K562 treated with DMSO at 1 percent for 48 hours (cell line): ENCODE results near the gene PCDHA6. TPM values are rescaled to one million over a fixed set of nuclear protein-coding genes. Genes with fewer than 3 reads are reported as not detected.

Experiments
- total RNA-seq: library from RNA; unstranded; fragments of 300-600 nt; gene quantifications from 2 replicates; pipeline ENCODE4 v1.2.3, GENCODE V29; 2022; ENCODE audit warnings: low replicate concordance; ENCODE audit errors: extremely low read depth

Gene PCDHA6
- not detected in 2 replicates for total RNA-seq

DNA sequence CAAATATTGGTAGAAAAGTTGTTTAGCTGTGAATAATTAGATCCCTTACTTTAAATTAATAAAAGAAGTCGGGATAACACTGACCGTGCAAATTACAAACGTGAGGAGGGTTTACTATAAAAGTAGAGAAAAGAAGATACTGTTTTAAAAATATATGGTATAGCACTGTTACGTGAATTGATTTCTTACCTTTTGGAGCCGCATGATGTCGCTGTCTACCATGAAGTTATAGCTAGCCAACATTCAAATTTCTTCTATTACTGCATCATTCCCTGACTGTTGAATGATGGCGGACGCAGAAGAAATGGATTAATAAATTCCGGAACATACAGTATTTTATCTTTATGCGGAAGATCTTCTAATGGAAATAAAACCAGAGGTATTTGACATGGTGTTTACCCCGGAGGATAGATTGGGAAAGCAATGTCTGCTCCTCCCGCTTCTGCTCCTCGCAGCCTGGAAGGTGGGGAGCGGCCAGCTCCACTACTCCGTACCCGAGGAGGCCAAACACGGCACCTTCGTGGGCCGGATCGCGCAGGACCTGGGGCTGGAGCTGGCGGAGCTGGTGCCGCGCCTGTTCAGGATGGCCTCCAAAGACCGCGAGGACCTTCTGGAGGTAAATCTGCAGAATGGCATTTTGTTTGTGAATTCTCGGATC is at the start of gene PCDHA6:
Gene PCDHA6 (plus strand): TSS at position 257 of the 658 bp plus-strand sequence. CDS start 132 bp downstream, at position 389.

DNA sequence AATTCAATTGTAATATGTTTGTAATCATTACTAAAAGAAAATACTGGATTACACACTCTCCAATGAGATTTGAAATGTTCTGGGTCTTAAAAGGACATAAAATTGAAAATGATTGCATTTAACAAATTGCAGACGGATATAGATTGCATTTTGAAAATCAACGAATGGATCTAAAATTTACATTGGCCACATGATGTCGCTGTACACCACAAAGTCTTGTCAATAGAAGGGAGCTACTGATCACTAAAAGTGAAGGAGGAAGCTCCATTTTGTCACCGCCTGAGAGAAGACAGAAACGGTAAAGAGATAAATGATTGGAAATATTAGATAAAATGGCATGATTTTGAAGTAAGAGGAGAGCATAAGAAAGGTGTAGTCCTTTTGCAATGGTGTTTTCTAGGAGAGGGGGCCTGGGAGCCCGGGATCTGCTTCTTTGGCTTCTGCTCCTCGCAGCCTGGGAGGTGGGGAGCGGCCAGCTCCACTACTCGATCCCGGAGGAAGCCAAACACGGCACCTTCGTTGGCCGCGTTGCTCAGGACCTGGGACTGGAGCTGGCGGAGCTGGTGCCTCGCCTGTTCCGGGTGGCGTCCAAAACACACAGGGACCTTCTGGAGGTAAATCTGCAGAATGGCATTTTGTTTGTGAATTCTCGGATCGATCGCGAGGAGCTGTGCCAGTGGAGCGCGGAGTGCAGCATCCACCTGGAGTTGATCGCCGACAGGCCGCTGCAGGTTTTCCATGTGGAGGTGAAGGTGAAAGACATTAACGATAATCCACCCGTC is 41.7 kb upstream of the PCDHA6 start, which contains the start of gene PCDHA1:
Gene PCDHA1 (plus strand): TSS at position 236 of the 782 bp plus-strand sequence.

DNA sequence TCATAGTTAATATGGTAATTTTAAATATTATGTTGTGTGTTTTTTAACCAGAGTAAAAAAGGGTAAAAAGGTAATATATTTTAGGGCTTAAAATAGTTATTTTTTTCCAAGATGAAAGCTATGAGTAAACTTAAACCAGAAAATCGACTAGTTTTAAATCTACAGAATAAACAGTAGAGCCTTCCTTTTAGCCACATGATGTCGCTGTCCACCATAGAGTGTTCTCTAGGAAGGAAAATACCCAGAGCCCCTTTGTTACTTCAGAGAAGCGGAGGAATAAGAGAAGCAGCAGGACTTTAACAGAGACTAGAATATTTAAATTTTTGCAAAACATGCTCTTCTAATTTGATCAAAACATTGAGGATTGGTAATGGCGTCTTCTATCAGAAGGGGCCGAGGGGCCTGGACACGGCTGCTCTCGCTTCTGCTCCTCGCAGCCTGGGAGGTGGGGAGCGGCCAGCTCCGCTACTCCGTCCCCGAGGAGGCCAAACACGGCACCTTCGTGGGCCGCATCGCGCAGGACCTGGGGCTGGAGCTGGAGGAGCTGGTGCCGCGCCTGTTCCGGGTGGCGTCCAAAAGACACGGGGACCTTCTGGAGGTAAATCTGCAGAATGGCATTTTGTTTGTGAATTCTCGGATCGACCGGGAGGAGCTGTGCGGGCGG is 33.0 kb upstream of the PCDHA6 start, which contains the start of gene PCDHA2:
Gene PCDHA2 (plus strand): TSS at position 258 of the 664 bp plus-strand sequence.

GRCh38 chr5:140800816-140801493 is 26.8 kb upstream of the PCDHA6 start, which contains the start of gene PCDHA3:
PCDHA3 (plus strand) TSS chr5:140801057.

GRCh38 chr5:140806834-140807775 is 20.7 kb upstream of the PCDHA6 start, which contains the start of gene PCDHA4:
PCDHA4 (plus strand) TSS chr5:140807068.

GRCh38 chr5:140821375-140822280 is 6.1 kb upstream of the PCDHA6 start, which contains the start of gene PCDHA5:
PCDHA5 (plus strand) TSS chr5:140821613.

DNA sequence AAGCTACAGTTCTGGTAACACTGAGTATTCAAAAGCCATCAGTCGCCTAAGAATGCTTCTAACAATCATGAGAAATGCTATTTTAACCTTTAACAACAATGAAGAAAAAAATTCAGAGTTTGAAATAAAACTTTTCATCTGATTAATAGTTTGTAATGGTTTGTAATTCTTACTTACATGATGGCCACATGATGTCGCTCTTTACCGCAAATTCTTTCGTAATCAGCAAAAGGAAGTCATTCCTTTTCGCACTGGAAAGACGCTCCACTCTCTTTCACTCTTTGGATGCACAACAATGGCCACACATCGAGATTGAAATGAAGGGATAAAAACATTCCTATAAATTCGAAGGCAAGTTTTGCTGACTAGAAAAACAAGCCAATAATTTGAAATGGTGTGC is 6.2 kb downstream of the PCDHA6 start, which contains the start of gene PCDHA7:
Gene PCDHA7 (plus strand): TSS at position 277 of the 400 bp plus-strand sequence. CDS start 115 bp downstream, at position 392.

GRCh38 chr5:140840978-140841962 is 13.5 kb downstream of the PCDHA6 start, which contains the start of gene PCDHA8:
PCDHA8 (plus strand) TSS chr5:140841187; CDS start chr5:140841322, 135 bp downstream.

GRCh38 chr5:140848139-140849102 is 20.7 kb downstream of the PCDHA6 start, which contains the start of gene PCDHA9:
PCDHA9 (plus strand) TSS chr5:140848382; CDS start chr5:140848496, 114 bp downstream.

GRCh38 chr5:140855772-140856674 is 28.3 kb downstream of the PCDHA6 start, which contains the start of gene PCDHA10:
PCDHA10 (plus strand) TSS chr5:140855897; CDS start chr5:140856049, 152 bp downstream.

DNA sequence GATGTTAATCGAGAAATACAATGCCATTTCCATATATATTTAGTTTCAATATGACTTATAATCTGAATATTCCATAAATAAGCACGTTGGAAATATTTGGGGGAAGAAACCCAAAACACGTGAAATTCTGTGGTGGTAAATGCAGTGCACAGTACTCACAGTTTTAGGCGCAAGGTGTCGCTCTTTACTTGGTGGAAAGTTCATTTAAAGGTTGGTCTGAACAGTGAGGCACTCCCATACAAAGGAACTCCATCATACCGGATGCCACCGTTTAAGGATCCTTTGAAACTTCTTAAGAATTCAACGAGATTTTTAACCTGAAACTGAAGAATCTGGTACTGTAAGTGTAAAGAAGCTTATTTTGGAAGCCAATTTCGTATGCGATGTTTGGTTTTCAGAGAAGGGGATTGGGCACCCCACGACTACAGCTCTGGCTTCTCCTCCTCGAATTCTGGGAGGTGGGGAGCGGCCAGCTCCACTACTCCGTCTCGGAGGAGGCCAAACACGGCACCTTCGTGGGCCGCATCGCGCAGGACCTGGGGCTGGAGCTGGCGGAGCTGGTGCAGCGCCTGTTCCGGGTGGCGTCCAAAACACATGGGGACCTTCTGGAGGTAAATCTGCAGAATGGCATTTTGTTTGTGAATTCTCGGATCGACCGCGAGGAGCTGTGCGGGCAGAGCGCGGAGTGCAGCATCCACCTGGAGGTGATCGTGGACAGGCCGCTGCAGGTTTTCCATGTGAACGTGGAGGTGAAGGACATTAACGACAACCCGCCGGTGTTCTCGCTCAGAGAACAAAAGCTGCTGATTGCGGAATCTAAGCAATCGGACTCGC is 41.2 kb downstream of the PCDHA6 start, which contains the start of gene PCDHA11:
Gene PCDHA11 (plus strand): TSS at position 237 of the 834 bp plus-strand sequence. CDS start 147 bp downstream, at position 384.

DNA sequence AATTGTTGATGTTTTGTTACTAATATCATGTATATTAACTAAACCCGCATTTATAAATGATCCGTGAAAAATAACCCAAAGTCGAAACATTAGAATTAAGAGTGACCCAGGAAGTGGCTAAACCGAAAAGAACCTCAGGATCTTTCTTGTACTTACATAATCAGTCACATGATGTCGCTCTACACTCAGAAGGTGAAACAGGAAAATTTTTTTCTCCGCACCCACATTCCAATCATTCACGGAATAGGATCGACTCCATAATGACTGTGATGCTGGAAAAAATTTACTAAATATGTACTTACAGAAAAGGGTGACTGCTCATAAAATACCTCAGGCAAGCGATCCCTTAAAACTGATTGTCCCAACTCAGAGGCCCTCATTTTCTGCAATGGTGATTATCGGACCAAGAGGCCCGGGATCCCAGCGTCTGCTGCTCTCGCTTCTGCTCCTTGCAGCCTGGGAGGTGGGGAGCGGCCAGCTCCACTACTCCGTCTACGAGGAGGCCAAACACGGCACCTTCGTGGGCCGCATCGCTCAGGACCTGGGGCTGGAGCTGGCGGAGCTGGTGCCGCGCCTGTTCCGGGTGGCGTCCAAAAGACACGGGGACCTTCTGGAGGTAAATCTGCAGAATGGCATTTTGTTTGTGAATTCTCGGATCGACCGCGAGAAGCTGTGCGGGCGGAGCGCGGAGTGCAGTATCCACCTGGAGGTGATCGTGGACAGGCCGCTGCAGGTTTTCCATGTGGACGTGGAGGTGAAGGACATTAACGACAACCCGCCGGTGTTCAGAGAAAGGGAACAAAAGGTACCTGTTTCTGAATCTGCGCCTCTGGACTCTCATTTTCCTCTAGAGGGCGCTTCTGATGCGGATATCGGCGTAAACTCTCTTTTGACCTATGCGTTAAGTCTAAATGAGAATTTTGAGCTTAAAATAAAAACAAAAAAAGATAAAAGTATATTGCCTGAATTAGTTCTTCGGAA is 47.6 kb downstream of the PCDHA6 start, which contains the start of gene PCDHA12:
Gene PCDHA12 (plus strand): TSS at position 224 of the 981 bp plus-strand sequence. CDS start 165 bp downstream, at position 389.

